HG03280 (cell line): ENCODE measurements around the gene CREB3L2.
"Not testable (repeated sequence)": the region's sequence is repeated elsewhere in the genome, so short reads cannot be mapped to it uniquely, and the experiment has no call there.

Experiments used
- ATAC-seq: cut with Tn5 transposase; IDR thresholded peaks from one replicate; pipeline ENCODE4 v1.9.1; 2021; ENCODE audit warnings: mild to moderate bottlenecking, moderate library complexity; ENCODE audit not compliant: unreplicated experiment

Gene CREB3L2

GRCh38 chr7:137935884-137936508 lies 65.9 kb downstream of the CREB3L2 start:
- ATAC-seq: no peak

- ATAC-seq: peak; percentile 82
Measured at GRCh38 chr7:137934941-137935883, 66.7 kb downstream of the CREB3L2 start.

GRCh38 chr7:137934176-137934826 lies 67.6 kb downstream of the CREB3L2 start:
- no peak for ATAC-seq

- ATAC-seq: no peak
Measured at GRCh38 chr7:137933270-137934017, 68.4 kb downstream of the CREB3L2 start.

GRCh38 chr7:137932881-137933269 lies 69.0 kb downstream of the CREB3L2 start:
- ATAC-seq: no peak

- ATAC-seq: no peak
Measured at GRCh38 chr7:137931823-137932222, 70.1 kb downstream of the CREB3L2 start.

- no peak for ATAC-seq
Measured at GRCh38 chr7:137930581-137930980, 71.3 kb downstream of the CREB3L2 start.

GRCh38 chr7:137928626-137929025 lies 73.3 kb downstream of the CREB3L2 start:
- ATAC-seq: no peak

GRCh38 chr7:137927386-137927785 lies 74.5 kb downstream of the CREB3L2 start:
- ATAC-seq: no peak

- ATAC-seq: not testable (repeated sequence)
Measured at GRCh38 chr7:137926206-137926605, 75.7 kb downstream of the CREB3L2 start.

GRCh38 chr7:137925754-137926153 lies 76.1 kb downstream of the CREB3L2 start:
- no peak for ATAC-seq

GRCh38 chr7:137925091-137925490 lies 76.8 kb downstream of the CREB3L2 start:
- no peak for ATAC-seq

GRCh38 chr7:137923380-137923779 lies 78.5 kb downstream of the CREB3L2 start:
- ATAC-seq: no peak

- ATAC-seq: no peak
Measured at GRCh38 chr7:137920637-137921399, 81.1 kb downstream of the CREB3L2 start.

- no peak for ATAC-seq
Measured at GRCh38 chr7:137919987-137920386, 81.9 kb downstream of the CREB3L2 start.

- ATAC-seq: no peak
Measured at GRCh38 chr7:137916980-137917645, 84.8 kb downstream of the CREB3L2 start.

- no peak for ATAC-seq
Measured at GRCh38 chr7:137916564-137916963, 85.3 kb downstream of the CREB3L2 start.

GRCh38 chr7:137915266-137915665 lies 86.6 kb downstream of the CREB3L2 start:
- no peak for ATAC-seq

- ATAC-seq: no peak
Measured at GRCh38 chr7:137913985-137914384, 87.9 kb downstream of the CREB3L2 start.

GRCh38 chr7:137909042-137909441 lies 92.8 kb downstream of the CREB3L2 start:
- no peak for ATAC-seq
